ENCODE results near the gene PCDH15.

GRCh38 chr10:54800741-54801421 is at the start of gene PCDH15:
- TF ChIP-seq GATA3 (IDR thresholded peaks at IDR 0.05; ENCODE audit: low read depth, low read length) = no peak
- no peak for TF ChIP-seq GATA2 (IDR thresholded peaks at IDR 0.05; ENCODE audit: low read depth, low read length)
